ENCODE results near the gene RUNDC3A.

GRCh38 chr17:44343510-44344209 lies 35.3 kb downstream of the RUNDC3A start:
- TF ChIP-seq CTCF (conservative IDR thresholded peaks at IDR 0.05 in 1 of 2, IDR thresholded peaks at IDR 0.05 in 1 of 2; ENCODE audit: extremely low read depth in 1 of 2, insufficient read depth in 1 of 2, low read depth in 1 of 2, low read length in 2 of 2): no peak
- no peak for TF ChIP-seq EZH2 (IDR thresholded peaks at IDR 0.05; ENCODE audit: borderline replicate concordance, low read length)
